Vagina (tissue), 2 donors: ENCODE results near the gene IGSF3.

ENCODE experiments used
- POLR2A ChIP-seq, 2 donors: fragments of 450-650 bp; IDR thresholded peaks; one replicate each; pipeline ENCODE4 v1.6.1; 2017; ENCODE audit warnings: antibody characterized with exemption in 2 of 2, mild to moderate bottlenecking in 2 of 2, moderate library complexity in 2 of 2
- TF ChIP-seq, protein P1 (sequence below), 3 experiments: fragments of 450-650 bp in 2 of 3; fragments of 200-600 bp in 1 of 3; sonication (generic) in 1 of 3; IDR thresholded peaks; one replicate each; pipeline ENCODE4 v1.5.1; 2017 to 2019; ENCODE audit warnings: antibody characterized with exemption in 3 of 3, mild to moderate bottlenecking in 2 of 3, moderate library complexity in 2 of 3

GRCh38 chr1:116664978-116665371 lies 2.6 kb downstream of the IGSF3 start:
- TF ChIP-seq POLR2A (IDR thresholded peaks at IDR 0.05): no peak
- TF ChIP-seq, protein P1, sequence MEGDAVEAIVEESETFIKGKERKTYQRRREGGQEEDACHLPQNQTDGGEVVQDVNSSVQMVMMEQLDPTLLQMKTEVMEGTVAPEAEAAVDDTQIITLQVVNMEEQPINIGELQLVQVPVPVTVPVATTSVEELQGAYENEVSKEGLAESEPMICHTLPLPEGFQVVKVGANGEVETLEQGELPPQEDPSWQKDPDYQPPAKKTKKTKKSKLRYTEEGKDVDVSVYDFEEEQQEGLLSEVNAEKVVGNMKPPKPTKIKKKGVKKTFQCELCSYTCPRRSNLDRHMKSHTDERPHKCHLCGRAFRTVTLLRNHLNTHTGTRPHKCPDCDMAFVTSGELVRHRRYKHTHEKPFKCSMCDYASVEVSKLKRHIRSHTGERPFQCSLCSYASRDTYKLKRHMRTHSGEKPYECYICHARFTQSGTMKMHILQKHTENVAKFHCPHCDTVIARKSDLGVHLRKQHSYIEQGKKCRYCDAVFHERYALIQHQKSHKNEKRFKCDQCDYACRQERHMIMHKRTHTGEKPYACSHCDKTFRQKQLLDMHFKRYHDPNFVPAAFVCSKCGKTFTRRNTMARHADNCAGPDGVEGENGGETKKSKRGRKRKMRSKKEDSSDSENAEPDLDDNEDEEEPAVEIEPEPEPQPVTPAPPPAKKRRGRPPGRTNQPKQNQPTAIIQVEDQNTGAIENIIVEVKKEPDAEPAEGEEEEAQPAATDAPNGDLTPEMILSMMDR (IDR thresholded peaks at IDR 0.05): no peak
